ENCODE data around the gene ENPEP. TPM values are rescaled to one million over a fixed set of nuclear protein-coding genes. Genes with fewer than 3 reads are reported as not detected.

ENPEP gene
- total RNA-seq, 1 donor from 2014 or later = 15.3 TPM

- TF ChIP-seq CTCF (IDR thresholded peaks at IDR 0.05; ENCODE audit: unreplicated experiment) = no peak
Measured at GRCh38 chr4:110510277-110510676, 34.3 kb downstream of the ENPEP start.

GRCh38 chr4:110510955-110511544 is 35.1 kb downstream of the ENPEP start:
- Mint-ChIP-seq H3K27ac (no peak overlapping the region), H3K9me3 (no peaks in the 10 kb centered on the region), H3K4me1 (peaks cover 1% of the 10 kb centered on the region), H3K27me3 (ENCODE audit: low read depth) (no peaks in the 10 kb centered on the region), H3K36me3 (no peaks in the 10 kb centered on the region), H3K4me3 (no peak overlapping the region)
- TF ChIP-seq CTCF (IDR thresholded peaks at IDR 0.05; ENCODE audit: unreplicated experiment) = peak; percentile 90
- no peak for DNase-seq (ENCODE audit: low spot score in 2 of 2, unreplicated experiment in 2 of 2)

More at GRCh38 chr4:110510277-110510676, 34.3 kb downstream of the ENPEP start:
- no peak for DNase-seq (ENCODE audit: low spot score in 2 of 2, unreplicated experiment in 2 of 2)
- Mint-ChIP-seq H3K9me3 (no peaks in the 10 kb centered on the region), H3K27ac (no peak overlapping the region), H3K4me3 (no peak overlapping the region), H3K36me3 (no peaks in the 10 kb centered on the region), H3K27me3 (ENCODE audit: low read depth) (no peaks in the 10 kb centered on the region), H3K4me1 (peaks cover 6% of the 10 kb centered on the region)

GRCh38 chr4:110512901-110513300 is 36.9 kb downstream of the ENPEP start:
- Mint-ChIP-seq H3K4me1 (no peaks in the 10 kb centered on the region), H3K27me3 (ENCODE audit: low read depth) (no peaks in the 10 kb centered on the region), H3K36me3 (peaks cover 3% of the 10 kb centered on the region), H3K27ac (no peak overlapping the region), H3K9me3 (no peaks in the 10 kb centered on the region), H3K4me3 (no peak overlapping the region)
- DNase-seq (ENCODE audit: low spot score in 2 of 2, unreplicated experiment in 2 of 2) = no peak
- TF ChIP-seq CTCF (IDR thresholded peaks at IDR 0.05; ENCODE audit: unreplicated experiment) = no peak

DNA sequence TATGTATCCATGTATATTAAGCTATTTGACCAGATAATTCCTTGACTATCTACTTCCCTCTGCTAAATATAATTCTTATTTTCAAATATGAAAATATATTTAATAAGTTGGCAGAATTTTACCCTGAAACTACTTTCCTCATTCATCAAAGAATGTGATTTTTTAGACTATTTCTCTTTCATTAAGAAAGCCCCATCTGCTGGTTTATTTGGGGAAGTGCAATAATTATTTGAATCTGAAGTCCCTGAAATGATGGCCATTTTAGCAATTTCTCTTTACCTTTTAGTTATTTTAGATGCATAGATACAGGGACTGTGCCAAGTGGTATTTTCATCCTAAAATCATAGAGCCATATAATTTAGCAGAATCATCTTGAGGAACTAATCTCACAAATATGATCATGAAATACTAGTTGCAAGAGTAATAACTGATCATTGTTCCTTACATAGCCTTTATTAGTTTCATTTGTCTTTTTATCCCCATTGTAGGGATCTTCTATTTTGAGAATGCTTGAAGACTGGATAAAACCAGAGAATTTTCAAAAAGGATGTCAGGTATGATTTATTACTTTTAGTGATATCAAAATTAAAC is 39.0 kb downstream of the ENPEP start:
- peak; percentile 86 for TF ChIP-seq CTCF (IDR thresholded peaks at IDR 0.05; ENCODE audit: unreplicated experiment)
- Mint-ChIP-seq H3K4me1 (no peaks in the 10 kb centered on the region), H3K36me3 (peaks cover 4% of the 10 kb centered on the region), H3K27me3 (ENCODE audit: low read depth) (no peaks in the 10 kb centered on the region), H3K9me3 (no peaks in the 10 kb centered on the region), H3K4me3 (no peak overlapping the region), H3K27ac (no peak overlapping the region)
- no peak for DNase-seq (ENCODE audit: low spot score in 2 of 2, unreplicated experiment in 2 of 2)

GRCh38 chr4:110515676-110516075 is 39.7 kb downstream of the ENPEP start:
- peaks cover 10% of the 10 kb centered on the region for H3K36me3 Mint-ChIP-seq
- DNase-seq (ENCODE audit: low spot score in 2 of 2, unreplicated experiment in 2 of 2) = no peak
- no peaks in the 10 kb centered on the region for H3K27me3 Mint-ChIP-seq (ENCODE audit: low read depth)
- H3K4me1 Mint-ChIP-seq = no peaks in the 10 kb centered on the region
- H3K27ac Mint-ChIP-seq = no peak overlapping the region
- H3K4me3 Mint-ChIP-seq = no peak overlapping the region
- no peaks in the 10 kb centered on the region for H3K9me3 Mint-ChIP-seq
- no peak for TF ChIP-seq CTCF (IDR thresholded peaks at IDR 0.05; ENCODE audit: unreplicated experiment)
